Colonic mucosa (tissue), 4 donors: Measurements from ENCODE around the gene SLC6A20. TPM values are rescaled to one million over a fixed set of nuclear protein-coding genes. Genes with fewer than 3 reads are reported as not detected.

ENCODE experiments used
- DNase-seq: peaks from one replicate; pipeline ENCODE4 v3.0.0-alpha.2; 2020
- H3K27ac ChIP-seq: fragments of 200-600 bp; one replicate; pipeline ENCODE4 v1.8.0; 2021
- H3K27me3 ChIP-seq: fragments of 200-600 bp; one replicate; pipeline ENCODE4 v1.8.0; 2021
- H3K36me3 ChIP-seq: fragments of 200-600 bp; one replicate; pipeline ENCODE4 v1.8.0; 2021
- H3K4me1 ChIP-seq: fragments of 200-600 bp; one replicate; pipeline ENCODE4 v1.8.0; 2021; ENCODE audit warnings: mild to moderate bottlenecking
- H3K4me3 ChIP-seq: fragments of 200-600 bp; one replicate; pipeline ENCODE4 v1.8.0; 2021
- H3K9ac ChIP-seq, 2 donors: one replicate each; pipeline ENCODE4 v1.7.0; 2013; ENCODE audit warnings: control low read depth in 2 of 2, low read depth in 2 of 2, low read length in 2 of 2
- H3K9me3 ChIP-seq: fragments of 200-600 bp; one replicate; pipeline ENCODE4 v1.8.0; 2021
- CTCF ChIP-seq: fragments of 200-600 bp; IDR thresholded peaks from one replicate; pipeline ENCODE4 v1.8.0; 2022; ENCODE audit warnings: antibody characterized with exemption, mild to moderate bottlenecking
- intact Hi-C: fragments of 100-400 bp; cut with DNase I; formaldehyde crosslinking; loops from one replicate; pipeline ENCODE4 v1.14.1; 2022
- total RNA-seq, 2 donors: library from RNA; stranded (reverse); fragmentation: NEBNext Ultra II Directional in 1 of 2; extraction: Animal tissue kit (Norgen Biotek cat#: 25700) in 1 of 2; gene quantifications; one replicate each; pipeline ENCODE4 v1.2.1, GENCODE V29; 2021
- donor health status: healthy.
- donor health status: DM: no; HTN: no; CAD: no.
- donor health status: DM: no; HTN: no; CAD: no.

SLC6A20 gene
- total RNA-seq, 2 donors from 2014 or later, result 4.2 to 4.4 TPM

- DNase-seq, result no peak
- no peaks in the 10 kb centered on the region for H3K4me1 ChIP-seq
- H3K27me3 ChIP-seq, result no peaks in the 10 kb centered on the region
- H3K9ac ChIP-seq, result no peak overlapping the region
- intact Hi-C loops, result no loop called here
- no peak for TF ChIP-seq CTCF
- H3K27ac ChIP-seq, result no peak overlapping the region
- H3K4me3 ChIP-seq, result no peak overlapping the region
- H3K36me3 ChIP-seq, result peaks cover 9% of the 10 kb centered on the region
- no peaks in the 10 kb centered on the region for H3K9me3 ChIP-seq
Measured at GRCh38 chr3:45826321-45826720, 30.0 kb upstream of the SLC6A20 start.

GRCh38 chr3:45821127-45821526 lies 24.8 kb upstream of the SLC6A20 start:
- H3K36me3 ChIP-seq, result peaks cover 5% of the 10 kb centered on the region
- intact Hi-C loops, result no loop called here
- H3K4me1 ChIP-seq, result peaks cover 8% of the 10 kb centered on the region
- H3K27me3 ChIP-seq, result no peaks in the 10 kb centered on the region
- no peak overlapping the region for H3K27ac ChIP-seq
- H3K9ac ChIP-seq, result no peak overlapping the region
- no peak overlapping the region for H3K4me3 ChIP-seq
- no peak for DNase-seq
- TF ChIP-seq CTCF, result no peak
- no peaks in the 10 kb centered on the region for H3K9me3 ChIP-seq

- no peak for TF ChIP-seq CTCF
- Histone ChIP-seq H3K27ac (no peak overlapping the region), H3K4me3 (no peak overlapping the region), H3K4me1 (peaks cover 8% of the 10 kb centered on the region), H3K9me3 (no peaks in the 10 kb centered on the region), H3K9ac (no peak overlapping the region), H3K27me3 (no peaks in the 10 kb centered on the region), H3K36me3 (peaks cover 2% of the 10 kb centered on the region)
- intact Hi-C loops, result no loop called here
- no peak for DNase-seq
Measured at GRCh38 chr3:45819543-45819942, 23.2 kb upstream of the SLC6A20 start.

GRCh38 chr3:45817831-45818522 lies 21.6 kb upstream of the SLC6A20 start:
- Histone ChIP-seq H3K27ac (peak overlapping the region; percentile 20), H3K4me1 (peaks cover 8% of the 10 kb centered on the region), H3K27me3 (no peaks in the 10 kb centered on the region), H3K36me3 (no peaks in the 10 kb centered on the region), H3K9ac (no peak overlapping the region), H3K4me3 (no peak overlapping the region), H3K9me3 (no peaks in the 10 kb centered on the region)
- TF ChIP-seq CTCF, result no peak
- intact Hi-C loops, result no loop called here
- no peak for DNase-seq

- no peaks in the 10 kb centered on the region for H3K36me3 ChIP-seq
- no peak overlapping the region for H3K9ac ChIP-seq
- no peak overlapping the region for H3K27ac ChIP-seq
- no peaks in the 10 kb centered on the region for H3K27me3 ChIP-seq
- no peak for DNase-seq
- intact Hi-C loops, result no loop called here
- H3K9me3 ChIP-seq, result no peaks in the 10 kb centered on the region
- no peak overlapping the region for H3K4me3 ChIP-seq
- no peak for TF ChIP-seq CTCF
- H3K4me1 ChIP-seq, result peaks cover 8% of the 10 kb centered on the region
Measured at GRCh38 chr3:45816544-45816943, 20.2 kb upstream of the SLC6A20 start.
